Smooth muscle cell (in vitro differentiated cells): ENCODE measurements around the gene PLCB1. TPM values are rescaled to one million over a fixed set of nuclear protein-coding genes. Genes with fewer than 3 reads are reported as not detected.

ENCODE experiments used
- DNase-seq: peaks from one replicate; lab custom pipeline; 2025; ENCODE audit not compliant: unreplicated experiment; lab: John Stamatoyannopoulos, UW
- H2AFZ ChIP-seq: fragments of 200-600 bp; sonication (generic); 2 replicates; pipeline ENCODE4 v1.6.0; 2016; ENCODE audit warnings: antibody characterized with exemption, low read depth, mild to moderate bottlenecking
- H3F3A ChIP-seq: fragments of 200-600 bp; sonication (generic); 2 replicates; pipeline ENCODE4 v1.6.0; 2017; ENCODE audit warnings: antibody characterized with exemption, low read depth
- H3K27ac ChIP-seq: fragments of 200-600 bp; sonication (generic); 2 replicates; pipeline ENCODE4 v1.5.1; 2016; ENCODE audit warnings: low read depth, mild to moderate bottlenecking
- H3K27me3 ChIP-seq: fragments of 200-600 bp; sonication (generic); 2 replicates; pipeline ENCODE4 v1.6.1; 2016; ENCODE audit warnings: low read depth, mild to moderate bottlenecking
- H3K36me3 ChIP-seq: fragments of 200-600 bp; sonication (generic); 2 replicates; pipeline ENCODE4 v1.5.1; 2016; ENCODE audit warnings: low read depth
- H3K4me1 ChIP-seq: fragments of 200-600 bp; sonication (generic); 2 replicates; pipeline ENCODE4 v1.5.1; 2016; ENCODE audit warnings: low read depth
- H3K4me2 ChIP-seq: fragments of 200-600 bp; sonication (generic); 2 replicates; pipeline ENCODE4 v1.6.0; 2016; ENCODE audit warnings: mild to moderate bottlenecking
- H3K4me3 ChIP-seq: fragments of 200-600 bp; sonication (generic); 2 replicates; pipeline ENCODE4 v1.5.1; 2016; ENCODE audit warnings: mild to moderate bottlenecking
- H3K79me2 ChIP-seq: fragments of 200-600 bp; sonication (generic); 2 replicates; pipeline ENCODE4 v1.6.0; 2016; ENCODE audit warnings: low read depth, mild to moderate bottlenecking
- H3K9ac ChIP-seq: fragments of 200-600 bp; sonication (generic); 2 replicates; pipeline ENCODE4 v1.6.0; 2016; ENCODE audit warnings: low read depth
- H3K9me3 ChIP-seq: fragments of 200-600 bp; sonication (generic); replicated peaks from 2 replicates; pipeline ENCODE4 v1.5.1; 2016; ENCODE audit warnings: low read depth
- H4K20me1 ChIP-seq: fragments of 200-600 bp; sonication (generic); 2 replicates; pipeline ENCODE4 v1.6.0; 2016; ENCODE audit warnings: low read depth
- WGBS: methylation state at CpG from one replicate; pipeline ENCODE4 v1.1.7; 2016; ENCODE audit warnings: low lambda C conversion rate; 5-methylcytosine and 5-hydroxymethylcytosine counted together
- polyA plus RNA-seq: library from polyadenylated mRNA; unstranded; fragments of >200 nt; fragmentation: Nextera tagmentation; extraction: Ambion mirVana; gene quantifications from 2 replicates; pipeline ENCODE4 v1.2.1, GENCODE V29; 2016
- total RNA-seq: library from RNA; depleted of rRNA; stranded (reverse); fragments of >200 nt; gene quantifications from 2 replicates; pipeline ENCODE4 v1.2.3, GENCODE V29; 2014
- TF ChIP-seq, protein P1 (sequence below): fragments of 200-600 bp; sonication (generic); IDR thresholded peaks from 2 replicates; pipeline ENCODE4 v1.5.1; 2017; ENCODE audit warnings: borderline replicate concordance, mild to moderate bottlenecking, antibody characterized with exemption; ENCODE audit not compliant: insufficient read depth, poor library complexity, severe bottlenecking

Gene PLCB1
- total and polyA plus RNA-seq, 2 experiments from 2014 or later: 4.7 to 25.3 TPM

DNA sequence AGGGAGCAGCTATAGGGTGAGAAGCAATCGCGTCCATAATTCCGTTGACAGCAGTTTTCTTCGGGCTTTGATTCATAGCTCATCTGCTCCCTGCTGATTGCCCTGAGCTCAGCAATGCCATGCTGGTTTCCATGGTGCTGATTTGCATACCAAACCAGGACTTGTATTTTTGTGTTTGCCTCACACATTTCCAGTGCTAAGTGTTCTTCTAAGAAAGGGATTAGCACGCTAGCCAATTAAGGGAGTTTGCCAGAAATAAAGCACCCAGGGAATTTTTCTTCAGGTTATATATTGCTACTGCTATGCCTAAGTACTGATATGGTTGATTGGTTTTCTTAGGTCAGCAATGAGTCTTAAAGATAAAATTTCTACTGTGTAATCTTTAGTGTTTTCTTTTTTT lies 177.6 kb downstream of the PLCB1 start:
- Histone ChIP-seq H3K4me3 (no peak overlapping the region), H3K79me2 (no peaks in the 10 kb centered on the region), H3K9me3 (no peaks in the 10 kb centered on the region), H3K9ac (no peak overlapping the region), H3K27me3 (no peaks in the 10 kb centered on the region), H3K4me2 (no peak overlapping the region), H2AFZ (no peak overlapping the region), H4K20me1 (no peaks in the 10 kb centered on the region), H3K4me1 (peaks cover 24% of the 10 kb centered on the region), H3K27ac (no peak overlapping the region), H3F3A (no peaks in the 10 kb centered on the region), H3K36me3 (no peaks in the 10 kb centered on the region)
- DNase-seq: no peak
- TF ChIP-seq, protein P1, sequence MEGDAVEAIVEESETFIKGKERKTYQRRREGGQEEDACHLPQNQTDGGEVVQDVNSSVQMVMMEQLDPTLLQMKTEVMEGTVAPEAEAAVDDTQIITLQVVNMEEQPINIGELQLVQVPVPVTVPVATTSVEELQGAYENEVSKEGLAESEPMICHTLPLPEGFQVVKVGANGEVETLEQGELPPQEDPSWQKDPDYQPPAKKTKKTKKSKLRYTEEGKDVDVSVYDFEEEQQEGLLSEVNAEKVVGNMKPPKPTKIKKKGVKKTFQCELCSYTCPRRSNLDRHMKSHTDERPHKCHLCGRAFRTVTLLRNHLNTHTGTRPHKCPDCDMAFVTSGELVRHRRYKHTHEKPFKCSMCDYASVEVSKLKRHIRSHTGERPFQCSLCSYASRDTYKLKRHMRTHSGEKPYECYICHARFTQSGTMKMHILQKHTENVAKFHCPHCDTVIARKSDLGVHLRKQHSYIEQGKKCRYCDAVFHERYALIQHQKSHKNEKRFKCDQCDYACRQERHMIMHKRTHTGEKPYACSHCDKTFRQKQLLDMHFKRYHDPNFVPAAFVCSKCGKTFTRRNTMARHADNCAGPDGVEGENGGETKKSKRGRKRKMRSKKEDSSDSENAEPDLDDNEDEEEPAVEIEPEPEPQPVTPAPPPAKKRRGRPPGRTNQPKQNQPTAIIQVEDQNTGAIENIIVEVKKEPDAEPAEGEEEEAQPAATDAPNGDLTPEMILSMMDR: no peak
- 48% methylated on average over 5 of the region's 5 CpGs for WGBS

DNA sequence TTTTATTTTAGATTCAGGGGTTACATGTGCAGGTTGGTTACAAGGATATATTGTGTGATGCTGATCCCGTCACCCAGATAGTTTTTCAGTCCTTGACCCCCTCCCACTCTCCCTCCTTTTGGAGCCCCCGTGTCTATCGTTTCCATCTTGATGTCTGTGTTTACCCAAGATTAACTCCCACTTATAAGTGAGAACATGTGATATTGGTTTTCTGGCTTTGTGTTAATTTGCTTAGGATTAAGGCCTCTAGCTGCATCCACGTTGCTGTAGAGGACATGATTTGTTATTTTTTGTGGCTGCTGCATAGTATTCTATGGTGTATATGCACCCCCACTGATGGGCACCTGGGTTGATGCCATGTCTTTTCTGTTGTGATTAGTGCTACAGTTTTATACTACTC lies 178.6 kb downstream of the PLCB1 start:
- Histone ChIP-seq H3K4me1 (peaks cover 24% of the 10 kb centered on the region), H3K4me2 (no peak overlapping the region), H4K20me1 (no peaks in the 10 kb centered on the region), H3K79me2 (no peaks in the 10 kb centered on the region), H3K9me3 (no peaks in the 10 kb centered on the region), H3K27ac (no peak overlapping the region), H3K4me3 (no peak overlapping the region), H3F3A (no peaks in the 10 kb centered on the region), H3K27me3 (no peaks in the 10 kb centered on the region), H3K9ac (no peak overlapping the region), H2AFZ (no peak overlapping the region), H3K36me3 (no peaks in the 10 kb centered on the region)
- TF ChIP-seq, protein P1: no peak
- DNase-seq: no peak
- WGBS: 49% methylated on average over 4 of the region's 4 CpGs

GRCh38 chr20:8313073-8313472 lies 181.0 kb downstream of the PLCB1 start:
- no peak overlapping the region for H3K4me2 ChIP-seq
- 95% methylated on average over 1 of the region's 1 CpG for WGBS
- TF ChIP-seq, protein P1: no peak
- H3K9me3 ChIP-seq: no peaks in the 10 kb centered on the region
- H2AFZ ChIP-seq: no peak overlapping the region
- no peak overlapping the region for H3K9ac ChIP-seq
- peaks cover 17% of the 10 kb centered on the region for H3K4me1 ChIP-seq
- H3K4me3 ChIP-seq: no peak overlapping the region
- no peaks in the 10 kb centered on the region for H3F3A ChIP-seq
- no peaks in the 10 kb centered on the region for H3K27me3 ChIP-seq
- DNase-seq: no peak
- no peak overlapping the region for H3K27ac ChIP-seq
- no peaks in the 10 kb centered on the region for H3K36me3 ChIP-seq
- H3K79me2 ChIP-seq: no peaks in the 10 kb centered on the region
- H4K20me1 ChIP-seq: no peaks in the 10 kb centered on the region
